Measurements from ENCODE around the gene DBP.

DNA sequence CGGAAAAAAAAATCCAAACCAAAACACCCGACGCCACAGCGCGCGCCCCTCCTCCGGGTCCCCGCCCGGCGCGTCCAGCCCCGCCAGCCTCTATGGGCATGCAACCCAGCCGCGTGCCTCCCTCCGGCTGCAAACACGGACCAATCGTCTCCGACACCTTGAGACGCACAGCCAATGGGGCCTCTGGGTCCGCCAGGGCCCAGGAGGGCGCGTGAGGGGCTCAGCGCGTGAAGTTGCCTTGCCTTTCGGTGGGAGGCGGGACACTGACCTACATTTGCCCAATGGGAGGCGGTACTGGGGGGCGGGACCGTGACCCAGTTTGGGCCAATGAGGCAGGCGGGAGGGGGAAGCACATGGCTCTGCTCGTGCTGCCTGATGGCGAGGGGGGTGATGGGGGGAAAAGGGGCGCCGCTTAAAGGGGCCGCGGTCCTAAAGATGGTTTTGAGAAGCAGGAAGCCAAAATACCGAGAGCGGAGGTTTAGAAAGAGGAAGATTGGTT lies 319 bp upstream of the DBP start:
- no peak for TF ChIP-seq ZNF274 (IDR thresholded peaks at IDR 0.05; ENCODE audit: low read depth, low read length)
- no peak for TF ChIP-seq YY1 (IDR thresholded peaks at IDR 0.05; ENCODE audit: insufficient read depth, insufficient read length)

Measured in NT2/D1 (cell line).